K562 (cell line): Measurements from ENCODE around the gene RFWD3. TPM values are rescaled to one million over a fixed set of nuclear protein-coding genes. Genes with fewer than 3 reads are reported as not detected.
A peak's percentile ranks its signal among the peaks of the same experiment; 100 is the strongest.

Source experiments
- ATF7 ChIP-seq: fragments of 450-650 bp; IDR thresholded peaks from 2 replicates; pipeline ENCODE4 v1.7.1; 2014; ENCODE audit warnings: mild to moderate bottlenecking, moderate library complexity
- CHD4 ChIP-seq: fragments of 200-600 bp; sonication (generic); IDR thresholded peaks from 3 replicates; pipeline ENCODE4 v1.6.1; 2012; ENCODE audit warnings: low read depth, mild to moderate bottlenecking, mixed read lengths, low read length, inconsistent platforms; ENCODE audit not compliant: insufficient read depth, insufficient replicate concordance, poor library complexity, severe bottlenecking
- E2F1 ChIP-seq: sonication (generic); formaldehyde crosslinking; IDR thresholded peaks from 2 replicates; pipeline ENCODE4 v1.8.1; 2023; ENCODE audit warnings: mild to moderate bottlenecking, missing genetic modification reagents, moderate library complexity
- IFI16 ChIP-seq: fragments of 250-450 bp; sonication (Bioruptor Pico); IDR thresholded peaks from 2 replicates; pipeline ENCODE4 v2.1.2; 2022; ENCODE audit warnings: mild to moderate bottlenecking, inconsistent platforms
- KAT7 ChIP-seq: sonication (generic); formaldehyde crosslinking; IDR thresholded peaks from 2 replicates; pipeline ENCODE4 v1.8.0; 2022; ENCODE audit warnings: missing genetic modification reagents, mild to moderate bottlenecking, borderline replicate concordance
- NR2C1 ChIP-seq, 2 experiments: fragments of 450-650 bp; IDR thresholded peaks; 2 replicates each; pipeline ENCODE4 v1.6.1; 2017; ENCODE audit warnings: mild to moderate bottlenecking in 2 of 2, antibody characterized with exemption in 1 of 2, inconsistent platforms in 1 of 2, missing compliant biosample characterization in 1 of 2, missing genetic modification characterization in 1 of 2
- POLR2AphosphoS2 ChIP-seq: IDR thresholded peaks from 2 replicates; pipeline ENCODE4 v1.6.1; 2012; ENCODE audit warnings: low read length, improper control_type of control experiment
- RBM39 ChIP-seq: fragments of 200-400 bp; formaldehyde crosslinking; optimal IDR thresholded peaks from 2 replicates; pipeline ENCODE3; 2018; ENCODE audit warnings: low read depth, low read length
- SMARCE1 ChIP-seq: fragments of 450-650 bp; IDR thresholded peaks from 2 replicates; pipeline ENCODE4 v1.7.1; 2016; ENCODE audit warnings: mild to moderate bottlenecking
- TAF15 ChIP-seq: fragments of 200-400 bp; formaldehyde crosslinking; IDR thresholded peaks from 2 replicates; pipeline ENCODE4 v1.6.1; 2017; ENCODE audit warnings: mild to moderate bottlenecking, low read depth, low read length, moderate library complexity
- TEAD4 ChIP-seq, 2 experiments: sonication (generic) in 1 of 2; formaldehyde crosslinking in 1 of 2; IDR thresholded peaks; 2 replicates each; pipeline versions ENCODE4 v1.6.1 to v1.8.0; 2012 to 2022; ENCODE audit warnings: borderline replicate concordance in 1 of 2, inconsistent platforms in 1 of 2, low read length in 1 of 2, mild to moderate bottlenecking in 1 of 2, missing genetic modification reagents in 1 of 2
- TRIM28 ChIP-seq: fragments of 450-650 bp; IDR thresholded peaks from 2 replicates; pipeline ENCODE4 v1.6.1; 2017
- ZBTB12 ChIP-seq: fragments of 250-450 bp; sonication (Bioruptor Pico); IDR thresholded peaks from 2 replicates; pipeline ENCODE4 v1.4.0; 2020
- ZKSCAN8 ChIP-seq: fragments of 200-800 bp; sonication (Bioruptor generic); IDR thresholded peaks from 2 replicates; pipeline ENCODE4 v1.6.1; 2016; ENCODE audit warnings: missing genetic modification characterization, missing compliant biosample characterization
- ZNF133 ChIP-seq: fragments of 250-450 bp; sonication (Bioruptor Pico); IDR thresholded peaks from 2 replicates; pipeline ENCODE4 v1.4.0; 2020; ENCODE audit warnings: mild to moderate bottlenecking
- ZNF175 ChIP-seq: fragments of 200-800 bp; sonication (Bioruptor generic); IDR thresholded peaks from 2 replicates; pipeline ENCODE4 v1.6.1; 2016; ENCODE audit warnings: low read depth, mild to moderate bottlenecking, missing genetic modification characterization, missing compliant biosample characterization
- ZNF24 ChIP-seq: fragments of 450-650 bp; IDR thresholded peaks from 2 replicates; pipeline ENCODE4 v1.6.1; 2016
- ZNF324 ChIP-seq: fragments of 250-450 bp; sonication (Bioruptor Pico); IDR thresholded peaks from 2 replicates; pipeline ENCODE4 v1.4.0; 2020; ENCODE audit warnings: mild to moderate bottlenecking
- ZNF431 ChIP-seq: sonication (generic); formaldehyde crosslinking; IDR thresholded peaks from 2 replicates; pipeline ENCODE4 v1.8.0; 2022; ENCODE audit warnings: mild to moderate bottlenecking, missing genetic modification reagents
- ZNF511 ChIP-seq: sonication (generic); formaldehyde crosslinking; IDR thresholded peaks from 2 replicates; pipeline ENCODE4 v1.8.0; 2022; ENCODE audit warnings: mild to moderate bottlenecking, missing genetic modification reagents
- polyA plus RNA-seq, 8 experiments: library from polyadenylated mRNA; depleted of rRNA in 4 of 8; stranded (reverse) in 5 of 8; unstranded in 3 of 8; fragments of >200 nt; fragmentation: Nextera tagmentation in 2 of 8; fragmentation: Illumina TruSeq in 1 of 8; extraction: Ambion mirVana in 2 of 8; extraction: Trizol in 1 of 8; gene quantifications; 2 replicates each; pipeline versions ENCODE4 v1.2.1 to v1.2.3, GENCODE V29; 2011 to 2014; ENCODE audit warnings: inconsistent platforms in 1 of 8, missing spikeins in 1 of 8
- total RNA-seq, 7 experiments: library from RNA; depleted of rRNA in 6 of 7; stranded (reverse); fragments of >200 nt in 6 of 7; fragmentation: Illumina TruSeq in 2 of 7; extraction: Trizol in 2 of 7; gene quantifications; 2 replicates each; pipeline versions ENCODE4 v1.2.1 to v1.2.3, GENCODE V29; 2011 to 2021; ENCODE audit warnings: low replicate concordance in 1 of 7
- TF ChIP-seq, protein P1 (sequence below), 2 experiments: fragments of 150-350 bp in 1 of 2; IDR thresholded peaks; 2 replicates each; pipeline ENCODE4 v1.6.1; 2012 to 2016; ENCODE audit warnings: low read depth in 2 of 2, low read length in 2 of 2, mild to moderate bottlenecking in 1 of 2, moderate library complexity in 1 of 2
- TF ChIP-seq, protein P2 (sequence below): conservative IDR thresholded peaks from 2 replicates; pipeline ENCODE4 v1.6.1; 2011; ENCODE audit warnings: low read depth, mild to moderate bottlenecking, low read length; ENCODE audit not compliant: control insufficient read depth

Gene RFWD3
- total and polyA plus RNA-seq, 9 of the 15 experiments (the other 6 are each of a cell fraction or from before 2014, with no cell fraction given) = 20.8 to 121 (median 79.0) TPM

GRCh38 chr16:74586948-74587347 lies 79.7 kb downstream of the RFWD3 start (continued):
- no peak for TF ChIP-seq RBM39
- TF ChIP-seq ZNF511 (CRISPR knock-in tag) = no peak
- TF ChIP-seq KAT7 = no peak
- no peak for TF ChIP-seq ZKSCAN8
- TF ChIP-seq ZNF175 (CRISPR knock-in tag) = no peak
- TF ChIP-seq ZNF324 (CRISPR knock-in tag) = no peak
- TF ChIP-seq TRIM28 = no peak
- TF ChIP-seq, protein P1, sequence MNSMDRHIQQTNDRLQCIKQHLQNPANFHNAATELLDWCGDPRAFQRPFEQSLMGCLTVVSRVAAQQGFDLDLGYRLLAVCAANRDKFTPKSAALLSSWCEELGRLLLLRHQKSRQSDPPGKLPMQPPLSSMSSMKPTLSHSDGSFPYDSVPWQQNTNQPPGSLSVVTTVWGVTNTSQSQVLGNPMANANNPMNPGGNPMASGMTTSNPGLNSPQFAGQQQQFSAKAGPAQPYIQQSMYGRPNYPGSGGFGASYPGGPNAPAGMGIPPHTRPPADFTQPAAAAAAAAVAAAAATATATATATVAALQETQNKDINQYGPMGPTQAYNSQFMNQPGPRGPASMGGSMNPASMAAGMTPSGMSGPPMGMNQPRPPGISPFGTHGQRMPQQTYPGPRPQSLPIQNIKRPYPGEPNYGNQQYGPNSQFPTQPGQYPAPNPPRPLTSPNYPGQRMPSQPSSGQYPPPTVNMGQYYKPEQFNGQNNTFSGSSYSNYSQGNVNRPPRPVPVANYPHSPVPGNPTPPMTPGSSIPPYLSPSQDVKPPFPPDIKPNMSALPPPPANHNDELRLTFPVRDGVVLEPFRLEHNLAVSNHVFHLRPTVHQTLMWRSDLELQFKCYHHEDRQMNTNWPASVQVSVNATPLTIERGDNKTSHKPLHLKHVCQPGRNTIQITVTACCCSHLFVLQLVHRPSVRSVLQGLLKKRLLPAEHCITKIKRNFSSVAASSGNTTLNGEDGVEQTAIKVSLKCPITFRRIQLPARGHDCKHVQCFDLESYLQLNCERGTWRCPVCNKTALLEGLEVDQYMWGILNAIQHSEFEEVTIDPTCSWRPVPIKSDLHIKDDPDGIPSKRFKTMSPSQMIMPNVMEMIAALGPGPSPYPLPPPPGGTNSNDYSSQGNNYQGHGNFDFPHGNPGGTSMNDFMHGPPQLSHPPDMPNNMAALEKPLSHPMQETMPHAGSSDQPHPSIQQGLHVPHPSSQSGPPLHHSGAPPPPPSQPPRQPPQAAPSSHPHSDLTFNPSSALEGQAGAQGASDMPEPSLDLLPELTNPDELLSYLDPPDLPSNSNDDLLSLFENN (IDR thresholded peaks at IDR 0.05; ENCODE audit: low read depth in 2 of 2, low read length in 2 of 2) = no peak
- TF ChIP-seq TAF15 = no peak
- TF ChIP-seq NR2C1 (IDR thresholded peaks at IDR 0.05) = no peak
- TF ChIP-seq NR2C1 (tag; IDR thresholded peaks at IDR 0.05) = no peak
- TF ChIP-seq E2F1 (CRISPR knock-in tag) = no peak
- TF ChIP-seq SMARCE1 = no peak
- TF ChIP-seq CHD4 = no peak
- TF ChIP-seq ZBTB12 (CRISPR knock-in tag) = no peak
- TF ChIP-seq ZNF431 = no peak
- TF ChIP-seq ZNF133 = no peak
- no peak for TF ChIP-seq TEAD4 (IDR thresholded peaks at IDR 0.05; ENCODE audit: low read length)
- no peak for TF ChIP-seq TEAD4 (CRISPR knock-in tag; IDR thresholded peaks at IDR 0.05; ENCODE audit: borderline replicate concordance)
- TF ChIP-seq ATF7 = peak; percentile 93
- TF ChIP-seq IFI16 = no peak
- no peak for TF ChIP-seq POLR2AphosphoS2
- TF ChIP-seq, protein P2, sequence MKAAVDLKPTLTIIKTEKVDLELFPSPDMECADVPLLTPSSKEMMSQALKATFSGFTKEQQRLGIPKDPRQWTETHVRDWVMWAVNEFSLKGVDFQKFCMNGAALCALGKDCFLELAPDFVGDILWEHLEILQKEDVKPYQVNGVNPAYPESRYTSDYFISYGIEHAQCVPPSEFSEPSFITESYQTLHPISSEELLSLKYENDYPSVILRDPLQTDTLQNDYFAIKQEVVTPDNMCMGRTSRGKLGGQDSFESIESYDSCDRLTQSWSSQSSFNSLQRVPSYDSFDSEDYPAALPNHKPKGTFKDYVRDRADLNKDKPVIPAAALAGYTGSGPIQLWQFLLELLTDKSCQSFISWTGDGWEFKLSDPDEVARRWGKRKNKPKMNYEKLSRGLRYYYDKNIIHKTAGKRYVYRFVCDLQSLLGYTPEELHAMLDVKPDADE = no peak
- peak; percentile 29; the same call in 1 of the 2 replicates for TF ChIP-seq ZNF24
